ENCODE measurements around the gene CLCNKB. TPM values are rescaled to one million over a fixed set of nuclear protein-coding genes. Genes with fewer than 3 reads are reported as not detected.

The CLCNKB gene
- total RNA-seq, 1 experiment from 2014 or later, result not detected

DNA sequence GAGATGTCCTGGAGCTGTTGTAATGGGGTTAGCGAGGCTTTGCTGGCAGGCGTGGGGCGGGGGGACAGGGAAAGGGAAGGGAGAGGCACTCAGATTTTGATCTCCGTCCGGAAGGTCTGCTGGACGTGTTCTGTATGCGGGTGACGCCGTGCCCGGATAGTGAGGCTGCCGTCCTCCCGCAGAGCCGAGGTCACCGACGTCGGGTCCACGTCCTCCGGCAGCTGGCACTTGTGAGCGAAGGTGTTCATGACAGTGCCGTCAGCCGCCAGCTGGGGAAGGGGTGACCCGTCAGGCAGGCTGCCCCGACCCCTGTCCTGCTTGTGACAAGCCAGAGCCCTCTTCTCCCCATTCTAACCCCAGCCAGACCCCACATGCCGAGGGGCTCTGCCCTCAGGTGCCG, 28.1 kb upstream of the CLCNKB start:
- Histone ChIP-seq H3K4me1 (no peaks in the 10 kb centered on the region), H3K4me3 (ENCODE audit: low read depth, low read length) (no peak overlapping the region), H3K36me3 (ENCODE audit: control insufficient read depth, insufficient read depth, low read length) (no peaks in the 10 kb centered on the region), H3K9me3 (no peaks in the 10 kb centered on the region), H3K27me3 (replicated peaks; ENCODE audit: control insufficient read depth, insufficient read depth, low read length) (no peaks in the 10 kb centered on the region)
- H3K27ac Mint-ChIP-seq (ENCODE audit: unreplicated experiment), result no peak overlapping the region
- H3K27me3 Mint-ChIP-seq (ENCODE audit: insufficient read depth, unreplicated experiment), result no peaks in the 10 kb centered on the region
- no peaks in the 10 kb centered on the region for H3K36me3 Mint-ChIP-seq (ENCODE audit: insufficient read depth, unreplicated experiment)
- no TSS peak for BruUV-seq (replicated peaks)
- ChIA-PET CTCF (no interaction called here), POLR2A (no interaction called here)
- intact Hi-C loops (cut with micrococcal nuclease; ENCODE audit: unreplicated experiment), result no loop called here
- H3K4me1 Mint-ChIP-seq (ENCODE audit: low read depth, unreplicated experiment), result no peaks in the 10 kb centered on the region
- H3K4me3 Mint-ChIP-seq (ENCODE audit: unreplicated experiment), result no peak overlapping the region
- TF ChIP-seq, protein P1, sequence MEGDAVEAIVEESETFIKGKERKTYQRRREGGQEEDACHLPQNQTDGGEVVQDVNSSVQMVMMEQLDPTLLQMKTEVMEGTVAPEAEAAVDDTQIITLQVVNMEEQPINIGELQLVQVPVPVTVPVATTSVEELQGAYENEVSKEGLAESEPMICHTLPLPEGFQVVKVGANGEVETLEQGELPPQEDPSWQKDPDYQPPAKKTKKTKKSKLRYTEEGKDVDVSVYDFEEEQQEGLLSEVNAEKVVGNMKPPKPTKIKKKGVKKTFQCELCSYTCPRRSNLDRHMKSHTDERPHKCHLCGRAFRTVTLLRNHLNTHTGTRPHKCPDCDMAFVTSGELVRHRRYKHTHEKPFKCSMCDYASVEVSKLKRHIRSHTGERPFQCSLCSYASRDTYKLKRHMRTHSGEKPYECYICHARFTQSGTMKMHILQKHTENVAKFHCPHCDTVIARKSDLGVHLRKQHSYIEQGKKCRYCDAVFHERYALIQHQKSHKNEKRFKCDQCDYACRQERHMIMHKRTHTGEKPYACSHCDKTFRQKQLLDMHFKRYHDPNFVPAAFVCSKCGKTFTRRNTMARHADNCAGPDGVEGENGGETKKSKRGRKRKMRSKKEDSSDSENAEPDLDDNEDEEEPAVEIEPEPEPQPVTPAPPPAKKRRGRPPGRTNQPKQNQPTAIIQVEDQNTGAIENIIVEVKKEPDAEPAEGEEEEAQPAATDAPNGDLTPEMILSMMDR (IDR thresholded peaks at IDR 0.05; ENCODE audit: insufficient read depth in 1 of 2, low read depth in 1 of 2, low read length in 1 of 2, severe bottlenecking in 1 of 2, unreplicated experiment in 1 of 2), result no peak
- no peak for DNase-seq
- no peaks in the 10 kb centered on the region for H3K9me3 Mint-ChIP-seq (ENCODE audit: unreplicated experiment)

DNA sequence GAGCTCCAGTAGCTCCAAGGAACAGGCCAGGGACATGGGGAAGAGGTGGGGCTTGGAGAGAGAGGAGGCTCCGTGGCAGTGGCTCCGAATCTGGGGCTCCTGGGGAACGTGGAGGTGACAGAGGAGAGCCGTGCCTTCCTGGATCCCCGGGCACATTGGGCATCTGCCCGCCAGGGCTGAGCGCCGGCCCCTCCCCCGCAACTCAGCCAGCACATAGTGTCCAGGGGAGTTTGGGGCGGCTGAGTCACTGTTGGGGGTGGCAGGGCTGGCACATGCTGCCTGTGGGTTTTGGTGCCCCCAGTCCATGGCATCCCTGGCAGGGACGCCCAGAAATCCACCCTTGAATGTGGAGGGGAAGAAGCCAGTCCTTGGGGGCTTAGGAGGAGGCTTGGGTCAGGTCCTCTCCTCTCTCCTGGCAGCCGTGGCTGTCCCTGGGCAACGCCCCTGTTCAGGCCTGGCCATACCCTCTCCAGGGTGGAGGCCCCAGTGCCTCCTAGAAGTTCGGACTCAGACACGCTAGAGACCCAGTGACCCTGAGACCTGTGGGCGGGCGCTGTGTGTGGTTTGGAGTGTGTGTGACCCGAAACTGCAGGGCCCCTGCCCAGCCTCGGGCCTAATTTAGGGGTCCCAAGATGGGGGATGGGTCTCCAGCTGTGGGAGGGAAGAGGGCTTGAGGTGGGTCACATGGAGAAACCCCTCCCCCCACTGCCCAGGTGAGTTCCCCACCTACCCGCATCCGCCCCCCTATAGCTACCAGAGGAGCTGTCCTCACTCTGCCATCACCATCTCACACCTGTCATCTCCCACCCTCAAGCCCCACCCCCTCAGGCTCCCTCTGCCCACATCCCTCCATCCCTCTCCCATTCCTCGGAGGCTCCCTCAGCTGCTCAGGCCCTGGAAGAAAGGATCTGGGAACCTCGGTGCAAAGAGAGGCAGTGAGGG, 27.4 kb upstream of the CLCNKB start:
- no peaks in the 10 kb centered on the region for H3K9me3 Mint-ChIP-seq (ENCODE audit: unreplicated experiment)
- H3K4me1 Mint-ChIP-seq (ENCODE audit: low read depth, unreplicated experiment), result no peaks in the 10 kb centered on the region
- H3K36me3 Mint-ChIP-seq (ENCODE audit: insufficient read depth, unreplicated experiment), result no peaks in the 10 kb centered on the region
- intact Hi-C loops (cut with micrococcal nuclease; ENCODE audit: unreplicated experiment), result no loop called here
- H3K27ac Mint-ChIP-seq (ENCODE audit: unreplicated experiment), result no peak overlapping the region
- H3K27me3 Mint-ChIP-seq (ENCODE audit: insufficient read depth, unreplicated experiment), result no peaks in the 10 kb centered on the region
- no TSS peak for BruUV-seq (replicated peaks)
- TF ChIP-seq, protein P1 (IDR thresholded peaks at IDR 0.05; ENCODE audit: insufficient read depth in 1 of 2, low read depth in 1 of 2, low read length in 1 of 2, severe bottlenecking in 1 of 2, unreplicated experiment in 1 of 2), result no peak
- H3K36me3 ChIP-seq (ENCODE audit: control insufficient read depth, insufficient read depth, low read length), result no peaks in the 10 kb centered on the region
- no peaks in the 10 kb centered on the region for H3K4me1 ChIP-seq
- H3K4me3 ChIP-seq (ENCODE audit: low read depth, low read length), result no peak overlapping the region
- no peak overlapping the region for H3K4me3 Mint-ChIP-seq (ENCODE audit: unreplicated experiment)
- POLR2A ChIA-PET, result no interaction called here
- no peak for DNase-seq
- no peaks in the 10 kb centered on the region for H3K9me3 ChIP-seq
- CTCF ChIA-PET, result no interaction called here
- H3K27me3 ChIP-seq (replicated peaks; ENCODE audit: control insufficient read depth, insufficient read depth, low read length), result no peaks in the 10 kb centered on the region

DNA sequence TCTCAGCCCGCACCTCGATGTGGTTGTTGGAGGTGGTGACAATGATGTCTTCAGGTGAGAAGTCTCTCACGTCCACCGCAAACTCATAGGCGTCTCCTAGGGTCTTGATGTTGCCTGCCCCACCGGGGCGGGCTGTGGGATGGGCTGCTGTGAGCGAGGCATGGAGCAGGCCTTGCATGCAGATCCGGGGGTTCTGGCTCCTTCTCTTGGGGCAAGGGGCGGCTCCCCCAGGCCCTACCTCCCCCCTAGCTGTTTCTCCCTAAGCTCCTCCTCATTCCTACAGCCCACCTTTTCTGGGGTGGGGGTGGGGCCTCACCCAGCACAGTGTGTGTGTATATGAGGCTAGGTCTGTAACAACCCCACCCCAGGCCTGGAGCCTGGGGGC, 26.5 kb upstream of the CLCNKB start:
- H3K36me3 Mint-ChIP-seq (ENCODE audit: insufficient read depth, unreplicated experiment), result no peaks in the 10 kb centered on the region
- H3K4me3 Mint-ChIP-seq (ENCODE audit: unreplicated experiment), result no peak overlapping the region
- Histone ChIP-seq H3K9me3 (no peaks in the 10 kb centered on the region), H3K27me3 (replicated peaks; ENCODE audit: control insufficient read depth, insufficient read depth, low read length) (no peaks in the 10 kb centered on the region), H3K4me3 (ENCODE audit: low read depth, low read length) (no peak overlapping the region), H3K36me3 (ENCODE audit: control insufficient read depth, insufficient read depth, low read length) (no peaks in the 10 kb centered on the region), H3K4me1 (no peaks in the 10 kb centered on the region)
- H3K27me3 Mint-ChIP-seq (ENCODE audit: insufficient read depth, unreplicated experiment), result no peaks in the 10 kb centered on the region
- H3K9me3 Mint-ChIP-seq (ENCODE audit: unreplicated experiment), result no peaks in the 10 kb centered on the region
- POLR2A ChIA-PET, result no interaction called here
- CTCF ChIA-PET, result no interaction called here
- intact Hi-C loops (cut with micrococcal nuclease; ENCODE audit: unreplicated experiment), result no loop called here
- no peaks in the 10 kb centered on the region for H3K4me1 Mint-ChIP-seq (ENCODE audit: low read depth, unreplicated experiment)
- DNase-seq, result no peak
- no peak overlapping the region for H3K27ac Mint-ChIP-seq (ENCODE audit: unreplicated experiment)
- BruUV-seq (replicated peaks), result no TSS peak
- TF ChIP-seq, protein P1 (IDR thresholded peaks at IDR 0.05; ENCODE audit: insufficient read depth in 1 of 2, low read depth in 1 of 2, low read length in 1 of 2, severe bottlenecking in 1 of 2, unreplicated experiment in 1 of 2), result no peak
